ENCODE results near the gene ASCL4.

GRCh38 chr12:107764626-107765025 is 9.9 kb upstream of the ASCL4 start:
- no peak for TF ChIP-seq CTCF (IDR thresholded peaks at IDR 0.05)
- no peak for TF ChIP-seq EP300 (IDR thresholded peaks at IDR 0.05)
